RWPE1 (cell line): Measurements from ENCODE around the gene OR2B6.

Experiments used
- CTCF ChIA-PET: fragments of 350-600 bp; sonication (Branson Sonifier 250); formaldehyde crosslinking; extraction: SDS; loops from one replicate; lab custom pipeline; 2021; lab: Yijun Ruan, JAX
- POLR2A ChIA-PET: fragments of 400-600 bp; formaldehyde crosslinking; extraction: SDS; loops from one replicate; lab custom pipeline; 2020; ENCODE audit warnings: antibody characterized with exemption; ENCODE audit not compliant: low non-redundant PET; lab: Yijun Ruan, JAX
- DNase-seq: peaks from one replicate; pipeline ENCODE4 v3.0.0; 2012; ENCODE audit warnings: low spot score
- H3K27ac ChIP-seq: fragments of 450-650 bp; 2 replicates; pipeline ENCODE4 v1.5.1; 2017
- TF ChIP-seq, protein P1 (sequence below): fragments of 450-650 bp; conservative IDR thresholded peaks from 2 replicates; pipeline ENCODE4 v1.5.1; 2017; ENCODE audit warnings: low read depth, mild to moderate bottlenecking

OR2B6 gene

DNA sequence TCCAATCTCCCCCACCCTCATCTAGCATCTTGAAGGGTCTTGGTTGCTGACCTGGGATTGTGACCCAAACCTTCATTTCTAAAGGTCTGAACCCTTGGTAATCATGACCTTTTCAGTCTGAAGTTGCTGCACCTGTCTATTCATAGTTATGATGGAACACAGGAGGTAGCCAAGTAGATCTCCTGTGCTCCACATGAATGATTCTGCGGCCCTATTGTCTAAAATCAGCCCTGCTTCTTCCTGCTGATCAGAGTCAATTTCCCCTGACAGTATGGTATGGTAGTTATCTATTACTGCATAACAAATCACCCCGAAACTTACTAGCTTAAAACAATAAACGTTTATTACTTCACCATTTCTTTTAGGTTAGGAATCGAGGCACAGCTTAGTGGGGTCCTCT lies 9.0 kb downstream of the OR2B6 start:
- CTCF ChIA-PET: no interaction called here
- no peak for DNase-seq
- TF ChIP-seq, protein P1, sequence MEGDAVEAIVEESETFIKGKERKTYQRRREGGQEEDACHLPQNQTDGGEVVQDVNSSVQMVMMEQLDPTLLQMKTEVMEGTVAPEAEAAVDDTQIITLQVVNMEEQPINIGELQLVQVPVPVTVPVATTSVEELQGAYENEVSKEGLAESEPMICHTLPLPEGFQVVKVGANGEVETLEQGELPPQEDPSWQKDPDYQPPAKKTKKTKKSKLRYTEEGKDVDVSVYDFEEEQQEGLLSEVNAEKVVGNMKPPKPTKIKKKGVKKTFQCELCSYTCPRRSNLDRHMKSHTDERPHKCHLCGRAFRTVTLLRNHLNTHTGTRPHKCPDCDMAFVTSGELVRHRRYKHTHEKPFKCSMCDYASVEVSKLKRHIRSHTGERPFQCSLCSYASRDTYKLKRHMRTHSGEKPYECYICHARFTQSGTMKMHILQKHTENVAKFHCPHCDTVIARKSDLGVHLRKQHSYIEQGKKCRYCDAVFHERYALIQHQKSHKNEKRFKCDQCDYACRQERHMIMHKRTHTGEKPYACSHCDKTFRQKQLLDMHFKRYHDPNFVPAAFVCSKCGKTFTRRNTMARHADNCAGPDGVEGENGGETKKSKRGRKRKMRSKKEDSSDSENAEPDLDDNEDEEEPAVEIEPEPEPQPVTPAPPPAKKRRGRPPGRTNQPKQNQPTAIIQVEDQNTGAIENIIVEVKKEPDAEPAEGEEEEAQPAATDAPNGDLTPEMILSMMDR: no peak
- POLR2A ChIA-PET: no interaction called here
- no peak overlapping the region for H3K27ac ChIP-seq

DNA sequence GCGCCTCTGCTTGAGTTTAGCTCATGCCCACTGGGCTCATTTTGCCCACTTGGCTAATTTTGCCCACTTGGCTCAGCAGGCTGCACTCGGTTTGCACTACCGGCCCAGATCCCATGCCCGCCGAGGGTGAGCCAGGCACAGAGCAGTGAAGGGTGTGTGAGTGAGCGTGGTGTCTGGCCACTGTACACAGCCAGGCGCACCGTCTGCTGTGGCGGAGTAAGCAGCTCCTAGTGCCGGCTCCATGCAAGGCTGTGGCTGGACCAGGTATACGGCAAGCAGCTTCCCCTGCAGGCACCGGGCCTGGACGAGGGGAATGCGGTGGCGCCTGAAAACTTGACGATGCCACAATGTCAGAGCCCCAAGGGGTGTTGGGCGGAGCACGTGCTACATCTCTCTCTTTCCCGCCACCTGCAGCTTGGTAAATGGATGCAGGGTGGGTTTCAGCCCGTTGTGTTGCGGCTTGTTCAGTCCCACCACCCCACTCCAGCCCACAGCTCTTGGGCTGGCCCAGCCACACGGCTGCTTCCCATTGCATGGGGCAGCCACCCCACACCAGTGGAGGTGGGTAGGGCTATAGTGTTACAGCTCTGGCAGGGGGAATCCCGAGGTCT lies 9.9 kb downstream of the OR2B6 start:
- H3K27ac ChIP-seq: no peak overlapping the region
- ChIA-PET POLR2A (no interaction called here), CTCF (no interaction called here)
- no peak for DNase-seq
- TF ChIP-seq, protein P1: no peak

DNA sequence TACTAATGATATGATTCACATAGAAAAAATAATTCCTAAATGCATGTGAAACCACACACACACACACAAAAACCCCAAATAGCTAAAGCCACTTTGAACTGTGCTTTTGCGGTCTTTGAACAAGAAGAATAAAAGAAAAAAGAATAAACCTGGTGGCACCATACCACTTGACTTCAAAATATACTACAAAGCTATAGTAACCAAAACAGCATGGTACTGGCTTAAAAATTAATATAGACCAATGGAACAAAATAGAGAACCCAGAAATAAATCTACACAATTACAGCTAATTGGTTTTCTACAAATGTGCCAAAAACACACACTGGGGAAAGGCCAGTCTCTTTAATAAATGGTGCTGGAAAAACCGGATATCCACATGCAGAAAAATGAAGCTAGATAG lies 13.4 kb downstream of the OR2B6 start:
- no peak for DNase-seq
- TF ChIP-seq, protein P1: no peak
- POLR2A ChIA-PET: no interaction called here
- CTCF ChIA-PET: no interaction called here
- H3K27ac ChIP-seq: no peak overlapping the region

DNA sequence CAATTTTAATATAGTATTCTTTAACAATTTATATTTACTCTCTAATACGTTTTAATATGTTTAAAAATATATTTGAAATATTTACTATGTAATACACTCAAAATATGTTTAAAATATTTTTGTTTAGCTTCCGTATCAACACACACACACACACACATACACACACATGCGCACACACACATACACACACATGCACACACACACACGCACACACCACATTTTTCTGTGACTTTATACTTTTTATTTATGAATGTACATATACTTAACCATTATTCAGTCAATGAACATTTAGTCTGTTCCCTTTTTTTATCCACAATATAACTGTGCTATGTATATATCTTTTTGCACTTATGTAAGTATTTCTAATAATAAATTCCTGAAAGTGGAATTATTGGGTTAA lies 15.7 kb downstream of the OR2B6 start:
- no peak for DNase-seq
- TF ChIP-seq, protein P1: no peak
- no peak overlapping the region for H3K27ac ChIP-seq
- ChIA-PET CTCF (interaction anchor here (0.7 kb wide), 1 partner anchor 371 kb away, joined by 3 read pairs; no protein-coding TSS in a partner anchor), POLR2A (no interaction called here)

DNA sequence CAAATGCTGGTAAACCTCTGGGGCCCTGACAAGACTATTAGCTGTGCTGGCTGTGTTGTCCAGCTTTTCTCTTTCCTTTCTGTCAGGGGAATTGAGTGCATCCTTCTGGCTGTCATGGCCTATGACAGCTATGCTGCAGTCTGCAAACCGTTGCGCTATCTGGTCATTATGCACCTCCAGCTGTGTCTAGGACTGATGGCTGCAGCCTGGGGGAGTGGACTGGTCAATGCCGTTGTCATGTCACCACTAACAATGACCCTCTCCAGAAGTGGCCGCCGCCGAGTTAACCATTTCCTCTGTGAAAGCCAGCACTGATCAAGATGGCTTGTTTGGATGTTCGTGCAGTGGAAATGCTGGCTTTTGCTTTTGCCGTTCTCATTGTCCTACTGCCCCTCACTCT lies 20.3 kb downstream of the OR2B6 start:
- TF ChIP-seq, protein P1: no peak
- CTCF ChIA-PET: interaction anchor here (0.6 kb wide), 1 partner anchor 314 kb away, joined by 5 read pairs; no protein-coding TSS in a partner anchor
- POLR2A ChIA-PET: no interaction called here

DNA sequence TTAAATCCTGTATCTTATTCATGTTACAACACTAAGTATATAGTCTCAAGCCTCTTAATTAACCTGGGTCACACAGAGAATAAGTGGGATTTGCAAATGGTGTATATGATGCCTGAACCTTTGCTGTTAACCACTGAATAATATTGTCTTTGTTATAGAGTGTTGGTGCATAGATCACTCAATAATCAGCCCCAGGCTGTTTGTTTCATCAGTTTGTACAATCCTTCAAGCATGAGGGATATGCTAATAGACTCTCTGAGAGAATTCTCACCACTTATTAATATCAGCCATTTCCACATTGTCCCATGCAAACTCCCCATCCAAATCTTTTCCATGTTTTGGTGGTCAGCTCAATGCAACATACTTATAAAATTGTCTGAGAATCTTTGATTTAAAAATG lies 21.7 kb downstream of the OR2B6 start:
- ChIA-PET POLR2A (no interaction called here), CTCF (no interaction called here)
- no peak for DNase-seq
- no peak overlapping the region for H3K27ac ChIP-seq
- TF ChIP-seq, protein P1: no peak

More for the DNA sequence above, 20.3 kb downstream of the OR2B6 start:
- H3K27ac ChIP-seq: no peak overlapping the region
- DNase-seq: no peak

DNA sequence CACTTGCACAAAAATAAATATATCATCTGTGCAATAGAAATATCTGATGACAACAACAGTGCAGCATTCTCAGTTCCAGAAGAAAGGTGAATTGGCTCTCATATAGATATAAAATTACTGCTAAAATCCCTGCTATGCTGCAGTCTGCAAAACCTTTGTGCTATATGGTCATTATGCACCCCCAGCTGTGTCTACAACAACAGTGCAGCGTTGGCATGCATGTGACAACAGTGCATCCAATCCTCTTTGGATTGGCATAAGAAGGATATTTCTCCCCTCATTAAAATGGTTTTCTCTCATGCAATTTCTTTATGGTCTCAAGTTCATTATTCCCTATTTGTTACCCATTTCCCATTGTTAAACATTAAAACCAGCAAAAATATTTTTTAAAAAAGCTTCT lies 23.1 kb downstream of the OR2B6 start:
- no peak for DNase-seq
- ChIA-PET CTCF (no interaction called here), POLR2A (no interaction called here)
- no peak overlapping the region for H3K27ac ChIP-seq
- TF ChIP-seq, protein P1: no peak
